Activated CD4-positive, alpha-beta T cell treated with anti-CD3 and anti-CD28 coated beads for 36 hours (primary cell): Measurements from ENCODE around the gene ATP6V1C2. TPM values are rescaled to one million over a fixed set of nuclear protein-coding genes. Genes with fewer than 3 reads are reported as not detected.

Experiments used
- ATAC-seq: fragments of 200-7000 bp; cut with Tn5 transposase; one replicate; pipeline ENCODE4 v1.10.0; 2021; ENCODE audit warnings: mild to moderate bottlenecking, moderate library complexity
- CTCF ChIA-PET: fragments of 350-600 bp; sonication (Branson Sonifier 250); formaldehyde crosslinking; loops from one replicate; lab custom pipeline; 2021; ENCODE audit warnings: antibody characterized with exemption; lab: Charles Lee
- POLR2A ChIA-PET: fragments of 350-600 bp; sonication (Branson Sonifier 250); formaldehyde crosslinking; loops from one replicate; lab custom pipeline; 2021; ENCODE audit warnings: antibody characterized with exemption, inconsistent platforms; lab: Charles Lee
- DNase-seq: peaks from one replicate; pipeline ENCODE4 v3.0.0-alpha.2; 2020
- H3K27ac Mint-ChIP-seq: one replicate; pipeline ENCODE4 v1.8.0; 2021; ENCODE audit warnings: mixed read lengths
- H3K27me3 Mint-ChIP-seq: one replicate; pipeline ENCODE4 v1.8.0; 2021; ENCODE audit warnings: mixed read lengths
- H3K36me3 Mint-ChIP-seq: one replicate; pipeline ENCODE4 v1.8.0; 2021; ENCODE audit warnings: low read depth, mixed read lengths
- H3K4me1 Mint-ChIP-seq: one replicate; pipeline ENCODE4 v1.8.0; 2021; ENCODE audit warnings: mixed read lengths
- H3K4me3 Mint-ChIP-seq: one replicate; pipeline ENCODE4 v1.8.0; 2021; ENCODE audit warnings: mild to moderate bottlenecking, moderate library complexity, mixed read lengths
- H3K9me3 Mint-ChIP-seq: one replicate; pipeline ENCODE4 v1.8.0; 2021; ENCODE audit warnings: low read depth, mixed read lengths
- intact Hi-C, 2 experiments: fragments of 100-400 bp; cut with DNase I in 1 of 2; cut with micrococcal nuclease in 1 of 2; formaldehyde crosslinking; loops; one replicate each; pipeline versions ENCODE4 v1.14.2 to v1.15.1; 2022 to 2024; cut with DNase I, micrococcal nuclease
- total RNA-seq, 2 experiments: library from RNA; stranded (reverse); gene quantifications; one replicate each; pipeline ENCODE4 v1.2.3, GENCODE V29; 2021

ATP6V1C2 gene
- total RNA-seq, 2 experiments from 2014 or later, result not detected

GRCh38 chr2:10759151-10759714 lies 37.8 kb downstream of the ATP6V1C2 start:
- intact Hi-C loops, result no loop called here
- no peaks in the 10 kb centered on the region for H3K36me3 Mint-ChIP-seq
- ATAC-seq, result no peak
- no peaks in the 10 kb centered on the region for H3K9me3 Mint-ChIP-seq
- ChIA-PET CTCF (interaction anchor here (0.7 kb wide), 2 partner anchors 54 to 972 kb away, joined by 3 read pairs; no protein-coding TSS in a partner anchor), POLR2A (no interaction called here)
- no peak for DNase-seq
- H3K27ac Mint-ChIP-seq, result no peak overlapping the region
- H3K4me1 Mint-ChIP-seq, result no peaks in the 10 kb centered on the region
- no peaks in the 10 kb centered on the region for H3K27me3 Mint-ChIP-seq
- no peak overlapping the region for H3K4me3 Mint-ChIP-seq

- Mint-ChIP-seq H3K36me3 (no peaks in the 10 kb centered on the region), H3K27ac (no peak overlapping the region), H3K9me3 (no peaks in the 10 kb centered on the region), H3K4me1 (no peaks in the 10 kb centered on the region), H3K27me3 (no peaks in the 10 kb centered on the region), H3K4me3 (no peak overlapping the region)
- ChIA-PET POLR2A (no interaction called here), CTCF (no interaction called here)
- DNase-seq (no peak), ATAC-seq (no peak)
- intact Hi-C loops, result no loop called here
Measured at GRCh38 chr2:10760794-10761504, 39.5 kb downstream of the ATP6V1C2 start.

GRCh38 chr2:10761591-10761990 lies 40.2 kb downstream of the ATP6V1C2 start:
- intact Hi-C loops, result no loop called here
- ATAC-seq, result no peak
- H3K4me1 Mint-ChIP-seq, result no peaks in the 10 kb centered on the region
- ChIA-PET CTCF (no interaction called here), POLR2A (no interaction called here)
- H3K27ac Mint-ChIP-seq, result no peak overlapping the region
- no peak for DNase-seq
- no peaks in the 10 kb centered on the region for H3K9me3 Mint-ChIP-seq
- no peak overlapping the region for H3K4me3 Mint-ChIP-seq
- no peaks in the 10 kb centered on the region for H3K36me3 Mint-ChIP-seq
- no peaks in the 10 kb centered on the region for H3K27me3 Mint-ChIP-seq

GRCh38 chr2:10762651-10763460 lies 41.4 kb downstream of the ATP6V1C2 start:
- POLR2A ChIA-PET, result no interaction called here
- H3K36me3 Mint-ChIP-seq, result no peaks in the 10 kb centered on the region
- no peak for ATAC-seq
- no peak overlapping the region for H3K27ac Mint-ChIP-seq
- no peak for DNase-seq
- H3K9me3 Mint-ChIP-seq, result no peaks in the 10 kb centered on the region
- H3K27me3 Mint-ChIP-seq, result no peaks in the 10 kb centered on the region
- intact Hi-C loops, result no loop called here
- H3K4me1 Mint-ChIP-seq, result no peaks in the 10 kb centered on the region
- CTCF ChIA-PET, result no interaction called here
- H3K4me3 Mint-ChIP-seq, result no peak overlapping the region

GRCh38 chr2:10763461-10763800 lies 42.0 kb downstream of the ATP6V1C2 start:
- ChIA-PET POLR2A (no interaction called here), CTCF (no interaction called here)
- intact Hi-C loops, result no loop called here
- Mint-ChIP-seq H3K27ac (no peak overlapping the region), H3K4me3 (no peak overlapping the region), H3K36me3 (no peaks in the 10 kb centered on the region), H3K27me3 (no peaks in the 10 kb centered on the region), H3K4me1 (no peaks in the 10 kb centered on the region), H3K9me3 (no peaks in the 10 kb centered on the region)
- DNase-seq (no peak), ATAC-seq (no peak)

- CTCF ChIA-PET, result no interaction called here
- intact Hi-C loops, result no loop called here
- Mint-ChIP-seq H3K27me3 (no peaks in the 10 kb centered on the region), H3K27ac (no peak overlapping the region), H3K4me3 (no peak overlapping the region), H3K4me1 (no peaks in the 10 kb centered on the region), H3K36me3 (no peaks in the 10 kb centered on the region), H3K9me3 (no peaks in the 10 kb centered on the region)
- ATAC-seq (no peak), DNase-seq (no peak)
- POLR2A ChIA-PET, result no interaction called here
Measured at GRCh38 chr2:10764096-10764785, 42.8 kb downstream of the ATP6V1C2 start.

- Mint-ChIP-seq H3K4me1 (no peaks in the 10 kb centered on the region), H3K9me3 (no peaks in the 10 kb centered on the region), H3K27ac (no peak overlapping the region), H3K4me3 (no peak overlapping the region), H3K36me3 (no peaks in the 10 kb centered on the region), H3K27me3 (no peaks in the 10 kb centered on the region)
- no peak for ATAC-seq
- intact Hi-C loops, result no loop called here
- DNase-seq, result no peak
- POLR2A ChIA-PET, result no interaction called here
- CTCF ChIA-PET, result no interaction called here
Measured at GRCh38 chr2:10764896-10765295, 43.5 kb downstream of the ATP6V1C2 start.

GRCh38 chr2:10765461-10765860 lies 44.0 kb downstream of the ATP6V1C2 start:
- H3K4me1 Mint-ChIP-seq, result no peaks in the 10 kb centered on the region
- DNase-seq, result no peak
- ATAC-seq, result no peak
- intact Hi-C loops, result no loop called here
- no peaks in the 10 kb centered on the region for H3K36me3 Mint-ChIP-seq
- H3K4me3 Mint-ChIP-seq, result no peak overlapping the region
- no peak overlapping the region for H3K27ac Mint-ChIP-seq
- ChIA-PET POLR2A (no interaction called here), CTCF (interaction anchor here (0.8 kb wide), 1 partner anchor 42 kb away, joined by 3 read pairs; no protein-coding TSS in a partner anchor)
- no peaks in the 10 kb centered on the region for H3K9me3 Mint-ChIP-seq
- no peaks in the 10 kb centered on the region for H3K27me3 Mint-ChIP-seq

GRCh38 chr2:10765914-10766313 lies 44.5 kb downstream of the ATP6V1C2 start:
- Mint-ChIP-seq H3K9me3 (no peaks in the 10 kb centered on the region), H3K27me3 (no peaks in the 10 kb centered on the region), H3K4me3 (no peak overlapping the region), H3K27ac (no peak overlapping the region), H3K4me1 (no peaks in the 10 kb centered on the region), H3K36me3 (no peaks in the 10 kb centered on the region)
- DNase-seq (no peak), ATAC-seq (no peak)
- intact Hi-C loops, result no loop called here
- POLR2A ChIA-PET, result no interaction called here
- CTCF ChIA-PET, result interaction anchor here (0.8 to 1.2 kb wide), 2 partner anchors 25 to 42 kb away, joined by 3 read pairs; no protein-coding TSS in a partner anchor

- no peak for ATAC-seq
- intact Hi-C loops, result no loop called here
- H3K36me3 Mint-ChIP-seq, result no peaks in the 10 kb centered on the region
- no peaks in the 10 kb centered on the region for H3K9me3 Mint-ChIP-seq
- no peak for DNase-seq
- no peak overlapping the region for H3K27ac Mint-ChIP-seq
- POLR2A ChIA-PET, result no interaction called here
- no peaks in the 10 kb centered on the region for H3K27me3 Mint-ChIP-seq
- no peak overlapping the region for H3K4me3 Mint-ChIP-seq
- CTCF ChIA-PET, result no interaction called here
- no peaks in the 10 kb centered on the region for H3K4me1 Mint-ChIP-seq
Measured at GRCh38 chr2:10768063-10768507, 46.7 kb downstream of the ATP6V1C2 start.

- ChIA-PET POLR2A (no interaction called here), CTCF (no interaction called here)
- H3K27ac Mint-ChIP-seq, result no peak overlapping the region
- intact Hi-C loops, result no loop called here
- H3K9me3 Mint-ChIP-seq, result no peaks in the 10 kb centered on the region
- DNase-seq (no peak), ATAC-seq (no peak)
- no peaks in the 10 kb centered on the region for H3K4me1 Mint-ChIP-seq
- H3K4me3 Mint-ChIP-seq, result no peak overlapping the region
- no peaks in the 10 kb centered on the region for H3K27me3 Mint-ChIP-seq
- H3K36me3 Mint-ChIP-seq, result no peaks in the 10 kb centered on the region
Measured at GRCh38 chr2:10770956-10771750, 49.7 kb downstream of the ATP6V1C2 start.
